ENCODE data around the gene PHACTR3.

PHACTR3 gene

DNA sequence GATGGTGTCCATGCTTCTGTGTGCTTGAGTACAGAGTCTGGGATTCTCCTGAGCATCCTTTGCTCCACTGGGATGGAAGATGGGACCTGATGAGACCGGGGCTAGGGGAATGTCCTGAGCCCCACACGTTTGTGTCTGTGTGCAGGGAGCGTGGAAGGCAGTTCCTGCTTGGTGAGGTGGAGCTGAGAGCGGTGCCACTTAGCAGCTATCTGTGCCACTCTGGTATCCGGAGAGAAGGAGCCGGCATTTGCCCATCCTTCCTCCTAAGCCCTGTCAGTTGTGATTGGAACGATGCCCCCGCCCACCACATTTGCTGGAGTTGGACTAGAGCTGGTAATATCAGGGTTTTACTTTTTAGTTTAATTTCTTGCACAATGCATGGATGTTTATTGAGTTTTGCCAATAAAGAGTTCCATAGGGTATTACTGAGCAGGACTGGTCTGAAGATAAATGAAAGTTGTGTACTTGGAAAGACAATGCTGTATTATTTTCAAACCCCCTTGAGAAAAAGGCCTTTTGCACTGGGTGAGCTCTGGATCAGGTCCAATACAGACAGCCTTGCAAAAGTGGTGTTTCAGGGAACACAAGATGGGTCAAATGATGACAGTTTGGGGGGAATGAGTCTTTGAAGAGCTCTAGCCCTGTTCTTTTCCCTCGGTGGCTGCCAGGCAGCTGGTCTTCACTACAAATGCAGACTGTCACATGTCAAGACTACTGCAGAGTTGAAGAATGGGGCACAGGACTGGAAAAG lies 198.3 kb downstream of the PHACTR3 start:
- DNase-seq (ENCODE audit: low spot score): no peak

DNA sequence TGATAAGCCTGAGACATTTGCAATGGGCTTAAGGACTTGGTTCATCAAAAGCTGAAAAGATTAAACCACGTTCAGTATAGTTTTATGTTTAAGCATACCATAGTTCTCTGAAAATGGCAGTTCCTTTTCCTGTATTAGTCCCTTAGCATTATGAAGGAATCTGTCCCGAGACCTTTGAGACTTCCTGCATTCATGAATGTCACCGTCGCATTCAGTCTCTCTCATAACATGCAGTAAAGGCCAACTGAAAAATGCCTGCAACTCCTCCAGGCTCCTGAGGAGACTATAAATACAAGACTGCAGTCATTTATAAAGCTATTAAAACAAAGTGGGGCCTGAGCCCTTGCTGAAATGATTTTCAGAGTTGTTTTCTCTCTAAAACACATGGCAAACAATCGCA lies 200.0 kb downstream of the PHACTR3 start:
- no peak for DNase-seq (ENCODE audit: low spot score)

DNA sequence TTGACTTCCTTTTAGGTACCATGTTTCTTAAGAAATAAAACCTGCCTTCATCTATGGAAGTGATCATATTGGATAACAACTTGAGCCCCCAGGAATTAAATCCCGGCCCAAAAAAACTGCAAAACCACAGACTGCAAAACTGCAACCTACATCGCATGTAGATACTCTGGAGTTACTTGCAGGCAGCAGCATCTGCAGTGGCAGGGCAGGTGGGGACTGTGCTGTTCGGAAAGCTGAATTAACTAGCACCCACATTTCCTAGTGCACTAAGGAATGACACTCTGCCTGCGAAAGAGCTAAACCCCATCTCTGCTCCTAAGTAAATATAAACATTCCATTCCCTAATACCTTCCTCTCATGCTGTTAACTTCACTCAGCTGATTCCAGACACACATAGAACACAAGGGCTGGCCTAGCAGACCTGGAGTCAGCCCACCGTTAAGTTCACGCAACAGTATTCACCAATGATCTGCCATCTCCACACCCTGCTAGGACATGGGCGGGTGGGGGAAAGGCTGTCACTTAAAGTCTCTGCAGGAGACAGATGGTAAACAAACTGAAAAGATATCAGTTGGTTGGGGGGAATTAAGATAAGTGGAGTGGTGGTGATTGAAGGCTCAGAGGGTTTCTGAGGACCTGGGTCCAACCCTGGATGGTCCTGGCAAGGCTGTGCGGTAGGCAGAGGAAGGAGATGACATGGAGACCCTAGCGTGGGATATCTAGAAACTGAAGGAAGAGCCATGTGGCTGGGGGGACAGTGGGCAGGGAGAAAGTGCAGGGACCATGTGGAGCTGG lies 200.7 kb downstream of the PHACTR3 start:
- no peak for DNase-seq (ENCODE audit: low spot score)

DNA sequence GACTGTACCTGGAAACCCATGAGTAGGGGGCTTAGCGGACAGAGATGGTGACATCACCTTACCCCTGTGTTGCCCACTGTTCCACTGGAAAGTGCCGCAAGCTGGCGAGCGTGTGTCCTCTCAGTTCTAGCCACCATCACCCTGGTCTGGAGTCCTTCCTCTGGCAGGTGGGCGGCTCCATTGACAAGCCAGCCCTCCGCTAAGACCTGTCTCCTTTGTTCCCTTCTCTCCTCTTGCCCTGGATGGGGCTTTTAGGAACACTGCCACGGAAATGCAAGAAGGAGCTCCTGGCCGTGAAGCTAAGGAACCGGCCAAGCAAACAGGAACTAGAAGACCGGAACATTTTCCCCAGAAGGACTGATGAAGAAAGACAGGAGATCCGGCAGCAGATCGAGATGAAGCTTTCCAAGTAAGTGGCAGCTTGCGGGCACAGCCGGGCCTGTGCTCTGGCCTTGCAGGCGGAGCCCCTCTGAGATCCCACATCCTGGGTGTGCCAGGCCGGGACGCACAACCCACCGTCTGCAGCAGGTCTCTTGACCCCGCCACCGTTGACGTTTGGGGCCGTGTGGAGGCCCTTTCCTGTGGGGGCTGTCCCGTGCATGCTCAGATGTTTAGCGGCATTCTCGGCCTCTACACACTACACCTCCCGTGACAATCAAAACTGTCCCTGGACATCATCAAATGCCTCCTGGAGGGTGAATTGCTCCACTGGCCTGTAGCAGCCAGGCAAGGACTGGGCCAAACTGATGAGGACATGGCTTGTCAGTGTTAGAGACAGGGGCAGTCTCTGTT lies 201.6 kb downstream of the PHACTR3 start:
- no peak for DNase-seq (ENCODE audit: low spot score)

DNA sequence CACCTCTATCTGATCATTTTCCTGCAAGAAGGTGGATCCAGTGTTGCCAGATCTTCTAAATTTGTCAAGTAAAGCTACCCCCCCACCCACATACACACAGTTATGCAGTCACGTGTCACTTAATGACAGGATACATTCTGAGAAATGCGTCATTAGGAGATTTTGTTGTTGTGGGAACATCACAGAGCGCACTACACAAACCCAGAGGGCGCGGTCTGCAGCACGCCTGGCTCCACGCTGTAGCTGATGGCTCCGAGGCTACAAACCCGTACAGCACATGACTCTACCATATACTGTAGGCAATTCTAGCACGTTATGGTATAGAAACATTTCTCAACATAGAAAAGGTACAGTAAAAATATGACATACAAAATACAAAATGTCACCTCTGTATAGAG lies 202.2 kb downstream of the PHACTR3 start:
- no peak for DNase-seq (ENCODE audit: low spot score)

DNA sequence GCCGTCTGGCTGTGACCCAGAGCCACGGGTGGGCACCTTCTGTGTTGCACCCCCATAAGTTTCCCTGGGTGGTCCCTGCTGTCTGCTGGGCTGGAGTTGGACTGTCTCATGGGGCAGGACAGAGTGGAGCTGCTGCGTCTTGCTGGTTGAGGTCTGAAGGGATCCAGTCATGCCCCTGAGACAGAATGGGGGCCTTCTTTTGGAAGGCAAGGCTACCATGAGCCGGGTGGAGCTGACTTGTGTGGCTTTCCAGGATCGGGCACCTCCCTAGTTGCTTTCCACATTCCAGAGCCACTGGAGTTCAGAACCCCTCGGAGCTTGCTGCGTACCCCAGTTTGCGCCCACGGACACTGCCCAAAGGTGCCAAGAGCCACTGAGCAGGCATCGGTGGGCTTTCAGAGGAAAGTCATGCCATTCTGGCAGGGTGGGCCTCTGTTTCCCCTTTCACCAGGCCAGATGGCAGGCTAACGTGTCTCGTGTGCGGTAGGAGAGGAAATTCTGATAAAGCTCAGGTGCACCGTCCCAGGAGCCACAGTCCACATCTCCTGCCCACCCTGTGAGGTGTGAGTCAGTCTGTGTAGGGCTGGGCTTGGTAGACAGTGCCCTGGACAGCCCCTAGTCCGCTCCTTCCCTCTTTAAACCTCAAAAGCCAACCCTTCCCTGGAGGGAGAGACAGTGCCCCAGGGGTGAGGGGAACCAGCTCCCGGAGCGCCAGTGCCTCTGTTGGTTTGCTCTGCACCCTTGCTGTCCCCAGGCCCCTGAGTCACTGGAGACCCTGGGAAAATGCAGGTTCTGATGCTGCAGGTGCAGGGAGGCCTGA lies 203.8 kb downstream of the PHACTR3 start:
- no peak for DNase-seq (ENCODE audit: low spot score)

DNA sequence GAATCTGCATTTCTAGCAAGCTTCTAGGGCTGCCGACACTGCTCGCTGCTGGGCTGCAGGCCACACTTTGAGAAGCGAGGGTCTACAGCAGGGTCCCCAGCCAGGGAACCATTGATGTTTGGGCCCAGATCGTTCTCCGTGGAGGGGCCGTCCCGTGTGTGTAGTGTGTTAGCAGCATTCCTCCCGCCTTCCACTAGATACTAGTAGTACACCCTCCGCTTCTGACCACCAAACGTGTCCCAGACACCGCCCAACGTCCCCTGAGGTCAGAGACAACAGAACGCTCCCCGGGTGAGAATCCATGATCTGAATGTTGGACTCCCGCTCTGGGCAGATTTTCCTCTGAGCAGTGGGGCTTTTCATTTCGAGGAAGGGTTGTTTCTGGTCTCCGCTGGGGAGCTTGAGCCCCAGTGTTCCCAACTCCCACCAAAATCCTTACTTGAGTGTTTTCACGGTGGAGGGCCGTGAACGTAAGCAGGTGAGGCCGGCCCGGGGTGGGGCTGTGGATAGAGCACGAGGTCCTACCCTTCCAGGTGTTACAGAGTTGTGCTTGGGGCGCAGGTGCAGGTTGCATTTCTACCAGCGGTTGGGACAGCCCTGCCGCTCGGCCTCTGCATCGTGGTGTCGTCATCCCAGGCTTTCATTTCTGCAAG lies 204.5 kb downstream of the PHACTR3 start:
- DNase-seq (ENCODE audit: low spot score): no peak

DNA sequence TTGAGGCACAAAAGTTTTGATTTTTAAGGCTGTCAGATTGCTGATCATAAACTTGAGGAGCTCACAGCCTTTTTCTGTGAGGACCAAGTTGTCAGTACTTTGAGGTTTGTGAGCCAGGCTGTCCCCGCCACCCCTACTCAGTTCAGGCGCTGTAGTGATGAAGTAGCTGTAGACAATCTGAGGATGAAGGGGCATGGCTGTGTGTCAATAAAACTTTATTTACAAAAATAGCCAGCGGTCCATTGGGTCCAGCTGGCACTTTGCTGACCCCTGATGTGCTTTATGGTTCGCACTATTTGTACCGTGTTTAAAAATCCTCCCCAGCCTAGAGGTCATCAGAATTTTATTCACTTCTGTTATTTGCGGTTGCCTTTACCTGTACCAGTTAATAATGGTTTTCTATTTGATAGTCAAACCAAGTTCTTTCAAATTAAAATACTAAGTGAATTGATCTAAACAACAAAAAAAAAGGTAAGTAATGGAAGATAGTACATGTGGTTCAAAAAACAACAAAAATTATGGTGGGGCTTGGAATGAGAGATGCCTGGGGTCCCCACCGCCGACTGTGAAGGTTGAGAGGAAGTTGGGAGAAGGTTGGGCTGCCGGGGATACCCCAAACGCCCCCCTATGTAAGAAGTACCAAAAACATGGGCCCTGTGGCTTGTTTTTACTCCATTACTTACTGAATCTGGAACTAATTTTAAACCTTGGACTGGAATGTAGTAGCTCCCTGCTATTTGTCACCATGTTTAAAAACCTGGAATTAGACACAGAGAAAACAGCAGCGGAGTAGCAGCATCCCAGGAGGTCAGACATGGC lies 205.5 kb downstream of the PHACTR3 start:
- no peak for DNase-seq (ENCODE audit: low spot score)

DNA sequence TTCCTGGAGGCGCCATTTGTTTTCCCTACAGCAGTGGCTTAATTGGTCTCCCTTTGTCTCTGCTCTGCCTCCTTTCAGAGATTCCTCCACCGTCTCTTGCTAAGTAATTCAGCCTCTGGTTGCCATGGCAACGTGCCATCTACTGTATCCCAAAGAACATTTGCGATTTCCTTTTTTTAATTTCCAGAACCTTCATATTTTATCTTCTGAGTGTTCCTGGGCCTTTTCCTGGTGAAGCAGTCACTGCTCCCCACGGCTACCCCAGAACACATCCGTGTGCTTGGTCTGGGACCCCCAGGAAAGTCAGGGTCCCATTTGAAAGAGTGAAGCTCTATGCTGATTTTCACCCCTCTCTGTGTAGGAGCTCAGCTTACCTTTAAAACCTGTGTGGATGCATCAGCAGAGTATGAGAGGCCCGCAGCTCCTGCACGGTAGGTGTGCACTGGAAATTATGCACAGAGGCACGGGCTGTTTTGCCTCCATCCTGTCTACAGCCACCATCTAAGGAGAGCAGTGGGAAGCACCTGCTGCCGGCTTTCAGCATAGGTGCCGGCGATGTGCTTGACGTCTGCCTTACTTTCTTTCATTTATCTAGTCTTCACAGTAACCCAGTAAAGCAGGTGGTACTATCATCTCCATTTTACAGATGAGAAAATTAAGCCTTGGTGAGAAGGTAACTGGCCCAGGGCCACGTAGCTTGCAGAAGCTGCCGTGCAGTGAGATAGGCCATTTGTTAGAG lies 206.3 kb downstream of the PHACTR3 start:
- DNase-seq (ENCODE audit: low spot score): no peak

DNA sequence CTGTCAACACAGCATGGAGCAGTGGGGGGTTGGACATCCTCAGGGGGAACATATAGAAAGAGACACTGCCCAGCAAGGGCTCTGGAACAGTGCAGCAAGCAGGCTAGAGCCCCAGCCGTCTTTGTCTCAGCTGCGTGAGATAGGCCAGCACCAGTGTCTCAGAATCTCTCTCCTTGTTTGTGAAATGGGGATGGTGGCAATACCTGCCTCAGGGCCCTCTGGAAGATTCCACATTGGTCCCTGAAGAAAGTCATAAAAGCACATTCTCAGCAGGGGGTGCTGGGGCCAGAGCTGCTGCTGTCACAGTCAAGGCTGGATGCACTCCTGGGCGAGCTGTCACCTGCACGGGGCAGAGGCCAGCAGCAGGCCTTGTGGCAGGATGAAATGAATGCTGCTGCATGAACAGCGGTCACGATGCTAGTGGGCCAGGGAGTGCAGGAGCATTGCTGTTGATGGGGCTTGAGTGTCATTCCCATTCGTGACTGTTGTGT lies 207.4 kb downstream of the PHACTR3 start:
- no peak for DNase-seq (ENCODE audit: low spot score)

DNA sequence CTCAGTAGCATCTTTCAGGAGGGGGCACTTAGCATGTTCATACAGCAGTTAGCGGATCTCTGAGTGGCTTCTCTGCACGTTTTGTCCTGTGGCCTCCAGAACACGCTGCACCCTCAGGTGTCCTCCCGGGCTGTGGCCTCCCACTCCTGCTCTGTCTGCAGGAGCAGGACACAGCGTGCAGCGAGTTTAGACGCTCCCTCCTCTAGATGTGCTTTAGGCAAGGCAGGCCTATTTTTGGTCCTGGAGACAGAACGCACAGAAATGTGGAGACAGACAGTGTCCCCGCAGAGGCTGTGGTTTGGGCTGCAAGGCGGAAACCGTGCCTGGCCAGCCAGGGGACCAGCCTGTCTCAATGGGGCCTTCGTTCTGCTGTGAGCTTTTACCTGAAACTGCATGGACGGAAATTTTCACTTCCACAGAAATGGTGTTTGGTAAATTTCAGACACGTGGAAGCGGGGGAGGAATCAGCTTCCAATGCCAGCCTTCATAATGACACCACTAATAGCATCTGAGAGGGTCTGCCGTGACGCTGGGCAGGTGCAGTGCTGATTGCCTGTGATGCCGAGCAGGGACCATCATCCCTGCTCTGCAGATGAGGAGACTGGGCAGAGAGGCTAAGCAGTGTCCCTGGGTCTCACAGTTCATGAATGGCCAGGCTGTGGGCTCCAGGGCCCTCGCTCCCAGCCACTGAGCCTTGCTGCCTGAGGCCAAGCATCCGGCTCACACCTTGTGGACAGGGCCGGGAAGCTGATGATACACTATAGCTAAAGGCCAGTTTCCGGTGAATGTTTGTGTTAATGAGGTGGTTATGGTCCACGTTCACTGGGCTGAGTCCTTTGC lies 208.2 kb downstream of the PHACTR3 start:
- DNase-seq (ENCODE audit: low spot score): no peak

DNA sequence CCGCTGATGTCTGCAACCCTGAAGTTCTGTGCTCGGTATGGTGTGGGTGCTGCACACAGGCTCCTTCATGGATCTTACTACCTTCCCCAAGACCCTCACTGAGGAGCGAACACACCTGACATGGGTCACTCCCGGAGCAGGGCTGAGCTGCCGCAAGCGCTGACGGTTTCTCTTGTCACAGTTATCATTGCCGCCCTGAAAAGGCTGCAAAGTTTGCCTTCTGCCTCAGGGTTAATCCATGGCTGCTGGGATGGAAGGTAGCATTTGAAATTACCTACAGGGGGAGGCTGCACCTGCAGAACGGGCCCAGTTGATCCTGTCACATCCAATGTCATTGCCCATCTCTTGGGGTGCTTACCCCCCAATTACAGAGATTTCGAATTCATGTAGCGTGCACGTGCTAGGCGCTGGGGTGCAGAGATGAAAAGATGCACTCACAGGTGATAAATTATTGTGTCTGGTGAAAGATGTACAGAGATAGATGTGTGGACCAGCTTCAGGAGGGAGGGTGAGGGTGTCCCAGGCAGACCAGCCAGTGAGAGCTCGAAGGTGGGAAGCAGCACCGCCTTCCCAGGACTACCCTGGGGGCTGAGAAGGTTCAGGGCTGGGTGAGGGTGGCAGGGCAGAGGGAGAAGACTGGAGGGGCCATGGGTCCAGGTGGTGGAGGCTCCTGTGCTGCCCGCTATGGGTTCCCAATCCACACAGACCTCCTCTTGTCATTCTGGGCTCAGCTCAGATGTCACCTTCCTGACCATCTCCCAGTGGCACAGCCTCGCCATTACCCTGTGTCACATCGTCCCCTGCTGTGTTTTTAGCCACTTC lies 209.0 kb downstream of the PHACTR3 start:
- no peak for DNase-seq (ENCODE audit: low spot score)

DNA sequence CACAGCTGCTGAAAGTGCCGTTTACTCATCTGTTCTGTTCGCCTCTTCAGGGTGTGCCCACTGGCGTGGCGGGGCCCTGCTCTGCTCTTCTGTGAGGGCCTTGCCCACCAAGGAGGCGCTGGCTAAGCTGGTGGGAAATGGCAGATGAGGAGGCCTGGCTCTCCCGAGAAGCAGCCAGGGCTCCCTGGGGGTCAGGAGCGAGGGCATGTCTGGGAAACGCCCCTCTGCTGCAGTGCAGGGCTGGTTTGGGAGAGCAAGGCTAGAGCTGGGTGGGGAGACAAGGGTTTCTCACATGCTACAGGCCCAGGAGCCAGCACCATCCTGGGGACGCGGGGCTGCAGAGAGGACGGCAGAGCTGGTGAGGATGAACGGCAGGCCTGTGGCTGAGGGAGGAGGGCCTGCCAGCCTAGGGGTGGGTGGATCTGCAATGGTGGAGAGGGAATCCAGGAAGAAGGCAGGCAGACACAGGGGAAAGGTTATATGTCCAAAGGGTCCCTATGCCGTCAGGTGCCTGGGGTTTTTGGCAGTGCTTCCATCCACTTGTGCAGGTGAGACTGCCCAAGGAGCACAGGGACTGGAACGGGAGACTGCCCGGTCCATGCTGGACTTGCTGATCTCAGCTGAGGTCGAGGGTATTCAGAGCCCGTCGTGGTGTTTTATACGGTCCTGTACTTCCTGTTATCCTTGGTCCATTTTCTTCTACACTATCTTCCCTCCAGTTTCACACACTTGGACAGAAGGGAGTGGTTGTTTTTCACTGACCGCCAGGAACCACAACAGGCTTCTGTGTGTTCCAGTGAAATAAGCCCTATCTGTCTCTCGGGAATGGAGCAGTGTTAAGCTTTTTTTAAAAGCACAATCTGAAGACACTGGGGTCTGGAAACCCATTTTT lies 209.9 kb downstream of the PHACTR3 start:
- no peak for DNase-seq (ENCODE audit: low spot score)

DNA sequence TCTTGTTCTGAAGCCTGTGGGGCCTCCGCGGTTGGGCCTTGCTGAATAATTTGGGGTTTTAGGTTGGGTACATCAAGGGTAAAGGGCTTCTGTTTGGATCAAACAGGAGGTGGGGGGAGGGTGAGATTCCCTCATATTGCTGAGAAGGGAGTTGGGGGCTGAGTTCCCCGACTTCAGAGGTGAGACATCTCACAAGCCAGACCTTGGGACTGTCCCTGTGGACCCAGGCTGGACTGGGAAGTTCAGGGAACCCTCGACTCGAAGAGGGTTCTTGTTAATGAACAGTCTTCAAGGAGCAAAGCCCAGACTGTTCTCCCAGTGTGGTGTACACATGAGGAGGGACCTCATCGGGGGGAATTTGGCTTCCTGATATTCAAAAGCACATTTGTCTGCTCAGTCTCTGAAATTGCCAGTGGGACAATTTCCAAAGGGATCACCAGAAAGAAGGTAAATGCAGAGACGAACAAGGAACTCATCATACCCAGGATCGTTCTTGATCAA lies 210.6 kb downstream of the PHACTR3 start:
- DNase-seq (ENCODE audit: low spot score): no peak

DNA sequence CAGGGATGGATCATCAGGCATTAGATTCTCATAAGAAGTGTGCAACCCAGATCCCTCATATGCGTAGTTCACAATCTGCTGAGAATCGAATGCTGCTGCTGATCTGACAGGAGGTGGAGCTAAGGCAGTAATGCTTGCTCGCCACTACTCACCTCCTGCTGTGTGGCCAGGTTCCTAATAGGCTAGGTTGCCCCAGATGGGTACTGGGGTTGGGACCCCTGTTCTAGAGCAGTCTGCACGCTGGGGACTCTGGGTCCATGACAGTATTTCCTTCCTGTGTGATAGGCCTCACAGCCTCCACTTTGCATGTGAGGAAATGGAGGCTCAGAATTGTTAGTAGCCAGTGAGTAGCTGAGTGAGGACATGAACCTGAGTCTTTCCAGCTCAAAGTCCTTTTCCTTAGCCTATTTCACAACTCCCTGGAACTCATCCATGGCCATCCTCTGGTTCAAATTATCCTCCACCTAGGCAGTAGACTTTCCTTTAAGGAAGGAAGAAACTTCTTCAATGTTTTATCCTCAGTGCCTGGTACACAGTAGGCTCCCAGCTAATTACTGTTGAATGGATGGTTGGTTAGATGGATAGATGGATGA lies 211.9 kb downstream of the PHACTR3 start:
- DNase-seq (ENCODE audit: low spot score): no peak

DNA sequence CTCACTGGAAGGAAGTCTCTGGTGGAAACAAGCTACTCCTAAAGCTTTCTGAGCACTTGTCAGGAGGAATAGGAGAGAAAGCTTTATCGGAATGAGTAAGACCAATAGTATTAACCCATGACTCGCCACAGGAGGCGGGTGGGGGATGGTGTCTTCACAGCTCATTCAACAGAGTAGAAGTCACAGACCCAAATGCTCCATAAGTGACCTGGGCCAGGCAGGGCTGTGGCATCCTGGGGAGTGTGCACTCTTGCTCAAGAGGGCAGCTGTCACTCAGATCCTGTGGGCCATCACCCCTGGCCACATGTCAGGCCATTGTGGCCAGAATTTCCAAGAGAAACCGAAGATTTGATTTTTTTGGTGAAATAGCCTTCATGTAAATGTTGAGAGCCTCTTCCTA lies 213.1 kb downstream of the PHACTR3 start:
- no peak for DNase-seq (ENCODE audit: low spot score)
